HG03060 (cell line): ENCODE measurements around the gene CHN2.

Experiments
- ATAC-seq: cut with Tn5 transposase; IDR thresholded peaks from one replicate; pipeline ENCODE4 v1.9.1; 2021; ENCODE audit warnings: low read depth, moderate number of reproducible peaks; ENCODE audit not compliant: unreplicated experiment

Gene CHN2

GRCh38 chr7:29418056-29418455 is 223.5 kb downstream of the CHN2 start:
- no peak for ATAC-seq

GRCh38 chr7:29418651-29419050 is 224.1 kb downstream of the CHN2 start:
- no peak for ATAC-seq

- no peak for ATAC-seq
These were observed 225.4 kb downstream of the CHN2 start for GRCh38 chr7:29420011-29420410.

GRCh38 chr7:29421010-29421956 is 226.7 kb downstream of the CHN2 start:
- no peak for ATAC-seq

- ATAC-seq, result no peak
These were observed 228.3 kb downstream of the CHN2 start for GRCh38 chr7:29422829-29423228.

GRCh38 chr7:29424295-29424983 is 229.9 kb downstream of the CHN2 start:
- ATAC-seq, result peak; percentile 52

- no peak for ATAC-seq
These were observed 230.4 kb downstream of the CHN2 start for GRCh38 chr7:29424984-29425309.

GRCh38 chr7:29426587-29426986 is 232.0 kb downstream of the CHN2 start:
- ATAC-seq, result no peak

- no peak for ATAC-seq
These were observed 234.8 kb downstream of the CHN2 start for GRCh38 chr7:29429401-29429800.

GRCh38 chr7:29430279-29430949 is 235.8 kb downstream of the CHN2 start:
- no peak for ATAC-seq

- no peak for ATAC-seq
These were observed 237.1 kb downstream of the CHN2 start for GRCh38 chr7:29431686-29432085.

- ATAC-seq, result no peak
These were observed 238.1 kb downstream of the CHN2 start for GRCh38 chr7:29432721-29433120.

GRCh38 chr7:29434380-29434768 is 239.8 kb downstream of the CHN2 start:
- no peak for ATAC-seq

- ATAC-seq, result no peak
These were observed 240.6 kb downstream of the CHN2 start for GRCh38 chr7:29435167-29435566.

GRCh38 chr7:29435902-29436301 is 241.3 kb downstream of the CHN2 start:
- ATAC-seq, result no peak

GRCh38 chr7:29442146-29442545 is 247.6 kb downstream of the CHN2 start:
- no peak for ATAC-seq

- ATAC-seq, result no peak
These were observed 249.0 kb downstream of the CHN2 start for GRCh38 chr7:29443552-29443951.

GRCh38 chr7:29444267-29444666 is 249.7 kb downstream of the CHN2 start:
- no peak for ATAC-seq

- no peak for ATAC-seq
These were observed 251.2 kb downstream of the CHN2 start for GRCh38 chr7:29445736-29446135.

- no peak for ATAC-seq
These were observed 253.3 kb downstream of the CHN2 start for GRCh38 chr7:29447828-29448227.

GRCh38 chr7:29449569-29450260 is 255.1 kb downstream of the CHN2 start:
- no peak for ATAC-seq
